HepG2 (cell line): ENCODE results near the gene WHAMM. TPM values are rescaled to one million over a fixed set of nuclear protein-coding genes. Genes with fewer than 3 reads are reported as not detected.

Source experiments
- DNMT1 ChIP-seq: sonication (generic); formaldehyde crosslinking; IDR thresholded peaks from 2 replicates; pipeline ENCODE4 v1.5.1; 2020; ENCODE audit warnings: mild to moderate bottlenecking, missing genetic modification reagents
- GABPA ChIP-seq, 2 experiments: IDR thresholded peaks; 2 replicates each; pipeline ENCODE4 v1.6.1; 2011 to 2016; ENCODE audit warnings: low read depth in 2 of 2, low read length in 1 of 2, missing biosample characterization in 1 of 2, missing genetic modification characterization in 1 of 2
- HDAC1 ChIP-seq: sonication (generic); formaldehyde crosslinking; IDR thresholded peaks from 2 replicates; pipeline ENCODE4 v1.5.1; 2020; ENCODE audit warnings: mild to moderate bottlenecking, missing genetic modification reagents
- KAT2B ChIP-seq: fragments of 150-350 bp; IDR thresholded peaks from 2 replicates; pipeline ENCODE4 v1.6.1; 2014; ENCODE audit warnings: low read depth, low read length, borderline replicate concordance
- KDM5B ChIP-seq: sonication (generic); formaldehyde crosslinking; IDR thresholded peaks from 2 replicates; pipeline ENCODE4 v1.4.0; 2020; ENCODE audit warnings: missing genetic modification reagents, mild to moderate bottlenecking, borderline replicate concordance
- SOX13 ChIP-seq, 3 experiments: fragments of 450-650 bp in 1 of 3; sonication (generic) in 1 of 3; formaldehyde crosslinking in 1 of 3; IDR thresholded peaks in 2 of 3; conservative IDR thresholded peaks in 1 of 3; 2 replicates each; pipeline versions ENCODE4 v1.5.0 to v1.6.1; 2016 to 2020; ENCODE audit warnings: antibody characterized with exemption in 1 of 3, mild to moderate bottlenecking in 1 of 3, missing compliant biosample characterization in 1 of 3, missing genetic modification reagents in 1 of 3, moderate library complexity in 1 of 3
- TBX3 ChIP-seq: fragments of 450-650 bp; IDR thresholded peaks from 2 replicates; pipeline ENCODE4 v1.6.1; 2017; ENCODE audit warnings: antibody characterized with exemption, mild to moderate bottlenecking, inconsistent platforms, borderline replicate concordance
- ZNF276 ChIP-seq: sonication (generic); formaldehyde crosslinking; IDR thresholded peaks from 2 replicates; pipeline ENCODE4 v1.4.0; 2020; ENCODE audit warnings: mild to moderate bottlenecking, low read depth, missing genetic modification reagents
- ZNF362 ChIP-seq: sonication (generic); formaldehyde crosslinking; IDR thresholded peaks from 2 replicates; pipeline ENCODE4 v1.4.0; 2020; ENCODE audit warnings: missing genetic modification reagents, mild to moderate bottlenecking, borderline replicate concordance
- polyA plus RNA-seq, 8 experiments: library from polyadenylated mRNA; depleted of rRNA in 3 of 8; stranded (reverse) in 7 of 8; unstranded in 1 of 8; fragments of >200 nt; fragmentation: Illumina TruSeq in 4 of 8; extraction: Trizol in 4 of 8; gene quantifications; 2 replicates each; pipeline versions ENCODE4 v1.2.1 to v1.2.3, GENCODE V29; 2011 to 2016; ENCODE audit warnings: low read depth in 4 of 8, missing spikeins in 1 of 8, mixed read lengths in 1 of 8; ENCODE audit not compliant: insufficient read depth in 1 of 8
- total RNA-seq, 5 experiments: library from RNA; depleted of rRNA; stranded (reverse); fragments of >200 nt; fragmentation: Illumina TruSeq; extraction: Trizol; gene quantifications; 2 replicates each; pipeline ENCODE4 v1.2.3, GENCODE V29; 2016; ENCODE audit warnings: low read depth in 1 of 5
- TF ChIP-seq, protein P1 (sequence below): sonication (generic); formaldehyde crosslinking; IDR thresholded peaks from 2 replicates; pipeline ENCODE4 v1.5.1; 2020; ENCODE audit warnings: mild to moderate bottlenecking, missing genetic modification reagents, moderate library complexity
- TF ChIP-seq, protein P2 (sequence below): IDR thresholded peaks from 2 replicates; pipeline ENCODE4 v1.6.1; 2018; ENCODE audit warnings: missing genetic modification reagents, mild to moderate bottlenecking, missing compliant biosample characterization
- TF ChIP-seq, protein P3 (sequence below): sonication (generic); formaldehyde crosslinking; IDR thresholded peaks from 2 replicates; pipeline ENCODE4 v1.4.0; 2020; ENCODE audit warnings: mild to moderate bottlenecking, missing genetic modification reagents

WHAMM gene
- total and polyA plus RNA-seq, 2 of the 13 experiments (the other 11 are each of a cell fraction or from before 2014, with no cell fraction given) = 2.9 to 3.0 TPM

- TF ChIP-seq, protein P1, sequence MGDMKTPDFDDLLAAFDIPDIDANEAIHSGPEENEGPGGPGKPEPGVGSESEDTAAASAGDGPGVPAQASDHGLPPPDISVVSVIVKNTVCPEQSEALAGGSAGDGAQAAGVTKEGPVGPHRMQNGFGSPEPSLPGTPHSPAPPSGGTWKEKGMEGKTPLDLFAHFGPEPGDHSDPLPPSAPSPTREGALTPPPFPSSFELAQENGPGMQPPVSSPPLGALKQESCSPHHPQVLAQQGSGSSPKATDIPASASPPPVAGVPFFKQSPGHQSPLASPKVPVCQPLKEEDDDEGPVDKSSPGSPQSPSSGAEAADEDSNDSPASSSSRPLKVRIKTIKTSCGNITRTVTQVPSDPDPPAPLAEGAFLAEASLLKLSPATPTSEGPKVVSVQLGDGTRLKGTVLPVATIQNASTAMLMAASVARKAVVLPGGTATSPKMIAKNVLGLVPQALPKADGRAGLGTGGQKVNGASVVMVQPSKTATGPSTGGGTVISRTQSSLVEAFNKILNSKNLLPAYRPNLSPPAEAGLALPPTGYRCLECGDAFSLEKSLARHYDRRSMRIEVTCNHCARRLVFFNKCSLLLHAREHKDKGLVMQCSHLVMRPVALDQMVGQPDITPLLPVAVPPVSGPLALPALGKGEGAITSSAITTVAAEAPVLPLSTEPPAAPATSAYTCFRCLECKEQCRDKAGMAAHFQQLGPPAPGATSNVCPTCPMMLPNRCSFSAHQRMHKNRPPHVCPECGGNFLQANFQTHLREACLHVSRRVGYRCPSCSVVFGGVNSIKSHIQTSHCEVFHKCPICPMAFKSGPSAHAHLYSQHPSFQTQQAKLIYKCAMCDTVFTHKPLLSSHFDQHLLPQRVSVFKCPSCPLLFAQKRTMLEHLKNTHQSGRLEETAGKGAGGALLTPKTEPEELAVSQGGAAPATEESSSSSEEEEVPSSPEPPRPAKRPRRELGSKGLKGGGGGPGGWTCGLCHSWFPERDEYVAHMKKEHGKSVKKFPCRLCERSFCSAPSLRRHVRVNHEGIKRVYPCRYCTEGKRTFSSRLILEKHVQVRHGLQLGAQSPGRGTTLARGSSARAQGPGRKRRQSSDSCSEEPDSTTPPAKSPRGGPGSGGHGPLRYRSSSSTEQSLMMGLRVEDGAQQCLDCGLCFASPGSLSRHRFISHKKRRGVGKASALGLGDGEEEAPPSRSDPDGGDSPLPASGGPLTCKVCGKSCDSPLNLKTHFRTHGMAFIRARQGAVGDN (CRISPR knock-in tag) = peak; percentile 81
- TF ChIP-seq DNMT1 = no peak
- peak; percentile 50; the same call in 1 of the 2 replicates for TF ChIP-seq HDAC1 (CRISPR knock-in tag)
- peak; percentile 61; the same call in 1 of the 2 replicates for TF ChIP-seq KDM5B (CRISPR knock-in tag)
- TF ChIP-seq, protein P2, sequence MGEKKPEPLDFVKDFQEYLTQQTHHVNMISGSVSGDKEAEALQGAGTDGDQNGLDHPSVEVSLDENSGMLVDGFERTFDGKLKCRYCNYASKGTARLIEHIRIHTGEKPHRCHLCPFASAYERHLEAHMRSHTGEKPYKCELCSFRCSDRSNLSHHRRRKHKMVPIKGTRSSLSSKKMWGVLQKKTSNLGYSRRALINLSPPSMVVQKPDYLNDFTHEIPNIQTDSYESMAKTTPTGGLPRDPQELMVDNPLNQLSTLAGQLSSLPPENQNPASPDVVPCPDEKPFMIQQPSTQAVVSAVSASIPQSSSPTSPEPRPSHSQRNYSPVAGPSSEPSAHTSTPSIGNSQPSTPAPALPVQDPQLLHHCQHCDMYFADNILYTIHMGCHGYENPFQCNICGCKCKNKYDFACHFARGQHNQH (CRISPR knock-in tag) = peak; percentile 50; the same call in 1 of the 2 replicates
- TF ChIP-seq SOX13 (IDR thresholded peaks at IDR 0.05) = no peak
- TF ChIP-seq SOX13 (CRISPR knock-in tag; conservative IDR thresholded peaks at IDR 0.05 in 1 of 2, IDR thresholded peaks at IDR 0.05 in 1 of 2) = no peak
- 0 out of 2 replicates have a peak, but pooled peaks have one; percentile 7 for TF ChIP-seq GABPA (IDR thresholded peaks at IDR 0.05; ENCODE audit: low read depth, low read length)
- no peak for TF ChIP-seq GABPA (CRISPR knock-in tag; IDR thresholded peaks at IDR 0.05; ENCODE audit: low read depth)
- no peak for TF ChIP-seq ZNF362 (CRISPR knock-in tag)
- no peak for TF ChIP-seq KAT2B
- TF ChIP-seq TBX3 = peak; percentile 61; the same call in 1 of the 2 replicates
- TF ChIP-seq, protein P3, sequence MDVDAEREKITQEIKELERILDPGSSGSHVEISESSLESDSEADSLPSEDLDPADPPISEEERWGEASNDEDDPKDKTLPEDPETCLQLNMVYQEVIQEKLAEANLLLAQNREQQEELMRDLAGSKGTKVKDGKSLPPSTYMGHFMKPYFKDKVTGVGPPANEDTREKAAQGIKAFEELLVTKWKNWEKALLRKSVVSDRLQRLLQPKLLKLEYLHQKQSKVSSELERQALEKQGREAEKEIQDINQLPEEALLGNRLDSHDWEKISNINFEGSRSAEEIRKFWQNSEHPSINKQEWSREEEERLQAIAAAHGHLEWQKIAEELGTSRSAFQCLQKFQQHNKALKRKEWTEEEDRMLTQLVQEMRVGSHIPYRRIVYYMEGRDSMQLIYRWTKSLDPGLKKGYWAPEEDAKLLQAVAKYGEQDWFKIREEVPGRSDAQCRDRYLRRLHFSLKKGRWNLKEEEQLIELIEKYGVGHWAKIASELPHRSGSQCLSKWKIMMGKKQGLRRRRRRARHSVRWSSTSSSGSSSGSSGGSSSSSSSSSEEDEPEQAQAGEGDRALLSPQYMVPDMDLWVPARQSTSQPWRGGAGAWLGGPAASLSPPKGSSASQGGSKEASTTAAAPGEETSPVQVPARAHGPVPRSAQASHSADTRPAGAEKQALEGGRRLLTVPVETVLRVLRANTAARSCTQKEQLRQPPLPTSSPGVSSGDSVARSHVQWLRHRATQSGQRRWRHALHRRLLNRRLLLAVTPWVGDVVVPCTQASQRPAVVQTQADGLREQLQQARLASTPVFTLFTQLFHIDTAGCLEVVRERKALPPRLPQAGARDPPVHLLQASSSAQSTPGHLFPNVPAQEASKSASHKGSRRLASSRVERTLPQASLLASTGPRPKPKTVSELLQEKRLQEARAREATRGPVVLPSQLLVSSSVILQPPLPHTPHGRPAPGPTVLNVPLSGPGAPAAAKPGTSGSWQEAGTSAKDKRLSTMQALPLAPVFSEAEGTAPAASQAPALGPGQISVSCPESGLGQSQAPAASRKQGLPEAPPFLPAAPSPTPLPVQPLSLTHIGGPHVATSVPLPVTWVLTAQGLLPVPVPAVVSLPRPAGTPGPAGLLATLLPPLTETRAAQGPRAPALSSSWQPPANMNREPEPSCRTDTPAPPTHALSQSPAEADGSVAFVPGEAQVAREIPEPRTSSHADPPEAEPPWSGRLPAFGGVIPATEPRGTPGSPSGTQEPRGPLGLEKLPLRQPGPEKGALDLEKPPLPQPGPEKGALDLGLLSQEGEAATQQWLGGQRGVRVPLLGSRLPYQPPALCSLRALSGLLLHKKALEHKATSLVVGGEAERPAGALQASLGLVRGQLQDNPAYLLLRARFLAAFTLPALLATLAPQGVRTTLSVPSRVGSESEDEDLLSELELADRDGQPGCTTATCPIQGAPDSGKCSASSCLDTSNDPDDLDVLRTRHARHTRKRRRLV (CRISPR knock-in tag) = 0 out of 2 replicates have a peak, but pooled peaks have one; percentile 50
- TF ChIP-seq ZNF276 = no peak
Measured at GRCh38 chr15:82809308-82810060, at the start of gene WHAMM (continued).
